Stomach (tissue), 4 donors: Measurements from ENCODE around the gene ELOB.
A peak's percentile ranks its signal among the peaks of the same experiment; 100 is the strongest.

Experiments used
- CTCF ChIP-seq, 7 experiments: fragments of 450-650 bp in 4 of 7; fragments of 200-600 bp in 3 of 7; sonication (generic) in 3 of 7; IDR thresholded peaks; one replicate each; pipeline ENCODE4 v1.5.1; 2016 to 2019; ENCODE audit warnings: antibody characterized with exemption in 7 of 7, control low read depth in 2 of 7, mild to moderate bottlenecking in 1 of 7
- EP300 ChIP-seq: sonication (generic); formaldehyde crosslinking; IDR thresholded peaks from one replicate; pipeline ENCODE4 v1.6.1; 2017; ENCODE audit warnings: antibody characterized with exemption
- POLR2A ChIP-seq, 4 donors: fragments of 450-650 bp; IDR thresholded peaks; one replicate each; pipeline ENCODE4 v1.6.1; 2016; ENCODE audit warnings: antibody characterized with exemption in 4 of 4, control low read depth in 2 of 4, mild to moderate bottlenecking in 1 of 4, moderate library complexity in 1 of 4
- POLR2AphosphoS5 ChIP-seq, 3 donors: sonication (generic); formaldehyde crosslinking; IDR thresholded peaks; one replicate each; pipeline ENCODE4 v1.6.1; 2016; ENCODE audit warnings: antibody characterized with exemption in 3 of 3

DNA sequence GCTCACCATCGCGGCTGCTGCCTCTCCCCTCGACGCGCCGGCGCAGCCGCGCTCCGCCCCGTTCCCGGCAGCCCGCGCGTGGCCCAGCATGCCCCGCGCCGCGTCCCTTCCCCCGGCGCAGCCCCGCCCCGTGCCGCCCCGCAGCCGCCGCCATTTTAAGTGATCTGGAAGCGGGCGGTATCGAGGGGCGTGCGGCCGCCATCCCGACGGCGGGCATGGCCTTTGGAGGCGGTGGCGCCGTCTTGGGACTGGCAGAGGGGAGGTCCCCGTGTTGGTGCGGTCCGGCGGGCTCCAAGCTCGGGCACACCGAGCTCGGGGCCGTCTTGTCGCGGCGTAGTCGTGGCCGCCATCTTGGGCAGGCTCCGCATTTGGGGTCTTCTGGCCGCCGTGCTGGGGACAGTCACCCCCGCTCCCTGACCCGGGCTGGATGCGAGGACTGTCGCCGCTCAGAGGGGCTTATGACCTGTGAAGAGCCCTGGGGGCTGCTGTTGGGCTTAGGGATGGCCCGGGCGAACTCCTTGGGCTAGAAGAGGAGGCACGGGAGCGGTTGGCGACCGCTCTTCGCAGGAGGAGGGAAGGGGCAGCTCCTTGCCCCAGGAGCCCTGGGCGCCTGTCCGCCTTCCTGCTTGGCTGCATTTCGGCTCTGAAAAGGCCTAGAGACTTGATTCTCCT, at the start of gene ELOB:
- TF ChIP-seq CTCF (IDR thresholded peaks at IDR 0.05) = peak in 1 of 7 experiments; percentile 6
- peak; percentile 38 to 89 (median 83) for TF ChIP-seq POLR2AphosphoS5 (IDR thresholded peaks at IDR 0.05)
- TF ChIP-seq EP300 = no peak
- TF ChIP-seq POLR2A (IDR thresholded peaks at IDR 0.05) = no peak
